Esophagus (tissue), 2 donors: Measurements from ENCODE around the gene AP3B1. TPM values are rescaled to one million over a fixed set of nuclear protein-coding genes. Genes with fewer than 3 reads are reported as not detected.

Experiments
- H3K27ac ChIP-seq, 2 donors: one replicate each; pipeline ENCODE4 v1.5.1; 2013; ENCODE audit warnings: low read depth in 2 of 2, mild to moderate bottlenecking in 2 of 2, inconsistent platforms in 1 of 2, low read length in 1 of 2, moderate library complexity in 1 of 2
- H3K27me3 ChIP-seq, 2 donors: one replicate each; pipeline ENCODE4 v1.6.1; 2013; ENCODE audit warnings: low read length in 2 of 2, control low read depth in 1 of 2, mild to moderate bottlenecking in 1 of 2; ENCODE audit not compliant: insufficient read depth in 2 of 2, control insufficient read depth in 1 of 2
- H3K36me3 ChIP-seq, 2 donors: one replicate each; pipeline ENCODE4 v1.6.1; 2013; ENCODE audit warnings: low read length in 1 of 2; ENCODE audit not compliant: control insufficient read depth in 2 of 2, insufficient read depth in 2 of 2
- H3K4me1 ChIP-seq, 2 donors: one replicate each; pipeline ENCODE4 v1.6.1; 2013; ENCODE audit warnings: low read length in 1 of 2; ENCODE audit not compliant: control insufficient read depth in 2 of 2, insufficient read depth in 2 of 2
- H3K4me3 ChIP-seq, 2 donors: one replicate each; pipeline ENCODE4 v1.5.1; 2013; ENCODE audit warnings: low read length in 2 of 2, mild to moderate bottlenecking in 2 of 2, low read depth in 1 of 2, moderate library complexity in 1 of 2
- H3K9me3 ChIP-seq, 2 donors: one replicate each; pipeline ENCODE4 v1.6.1; 2013; ENCODE audit warnings: mild to moderate bottlenecking in 2 of 2, low read depth in 1 of 2, low read length in 1 of 2, moderate library complexity in 1 of 2; ENCODE audit not compliant: control insufficient read depth in 2 of 2, insufficient read depth in 1 of 2
- WGBS, 2 donors: extraction: QIAGEN DNeasy Blood & Tissue Kit; methylation state at CpG; one replicate each; pipeline ENCODE4 v1.1.7; 2013; 5-methylcytosine and 5-hydroxymethylcytosine counted together
- polyA plus RNA-seq, 2 donors: library from polyadenylated mRNA; stranded (reverse); fragments of 200-250 nt; gene quantifications; one replicate each; pipeline ENCODE4 v1.2.3, GENCODE V29; 2013
- donor health status: healthy with polysubstance abuse.
- donor health status: Bipolar disorder and iron deficiency.

The AP3B1 gene
- polyA plus RNA-seq, 2 donors: 26.1 to 39.1 TPM

- no peaks in the 10 kb centered on the region for H3K36me3 ChIP-seq
- H3K27me3 ChIP-seq: no peaks in the 10 kb centered on the region
- H3K27ac ChIP-seq: no peak overlapping the region
- WGBS, 2 donors: 92 to 97% methylated on average over 3 of the region's 3 CpGs
- H3K4me1 ChIP-seq: no peaks in the 10 kb centered on the region
- no peaks in the 10 kb centered on the region for H3K9me3 ChIP-seq
- no peak overlapping the region for H3K4me3 ChIP-seq
Observed at GRCh38 chr5:78007233-78007632, 287.3 kb downstream of the AP3B1 start.

- Histone ChIP-seq H3K27ac (no peak overlapping the region), H3K27me3 (no peaks in the 10 kb centered on the region), H3K9me3 (no peaks in the 10 kb centered on the region), H3K36me3 (no peaks in the 10 kb centered on the region), H3K4me3 (no peak overlapping the region), H3K4me1 (no peaks in the 10 kb centered on the region)
- 97% methylated on average over 7 of the region's 7 CpGs for WGBS, 2 donors
Observed at GRCh38 chr5:78006449-78006848, 288.0 kb downstream of the AP3B1 start.

GRCh38 chr5:78005021-78005785, 289.3 kb downstream of the AP3B1 start:
- 78 to 81% methylated on average over 5 of the region's 5 CpGs for WGBS, 2 donors
- H3K27ac ChIP-seq: no peak overlapping the region
- no peaks in the 10 kb centered on the region for H3K36me3 ChIP-seq
- no peaks in the 10 kb centered on the region for H3K9me3 ChIP-seq
- H3K27me3 ChIP-seq: no peaks in the 10 kb centered on the region
- H3K4me1 ChIP-seq: no peaks in the 10 kb centered on the region
- no peak overlapping the region for H3K4me3 ChIP-seq

GRCh38 chr5:78004559-78004958, 289.9 kb downstream of the AP3B1 start:
- H3K27ac ChIP-seq: no peak overlapping the region
- H3K9me3 ChIP-seq: no peaks in the 10 kb centered on the region
- no peaks in the 10 kb centered on the region for H3K27me3 ChIP-seq
- no peaks in the 10 kb centered on the region for H3K36me3 ChIP-seq
- no peaks in the 10 kb centered on the region for H3K4me1 ChIP-seq
- no peak overlapping the region for H3K4me3 ChIP-seq
- WGBS, 2 donors: 87 to 92% methylated on average over 1 of the region's 1 CpG

- 95 to 98% methylated on average over 7 of the region's 7 CpGs for WGBS, 2 donors
- Histone ChIP-seq H3K4me3 (no peak overlapping the region), H3K9me3 (no peaks in the 10 kb centered on the region), H3K27me3 (no peaks in the 10 kb centered on the region), H3K27ac (no peak overlapping the region), H3K36me3 (no peaks in the 10 kb centered on the region), H3K4me1 (no peaks in the 10 kb centered on the region)
Observed at GRCh38 chr5:78003919-78004318, 290.6 kb downstream of the AP3B1 start.

- no peak overlapping the region for H3K4me3 ChIP-seq
- no peaks in the 10 kb centered on the region for H3K27me3 ChIP-seq
- WGBS, 2 donors: 94 to 96% methylated on average over 5 of the region's 5 CpGs
- no peaks in the 10 kb centered on the region for H3K9me3 ChIP-seq
- no peaks in the 10 kb centered on the region for H3K4me1 ChIP-seq
- H3K27ac ChIP-seq: no peak overlapping the region
- H3K36me3 ChIP-seq: no peaks in the 10 kb centered on the region
Observed at GRCh38 chr5:78003450-78003849, 291.0 kb downstream of the AP3B1 start.

- 82 to 97% methylated on average over 1 of the region's 1 CpG for WGBS, 2 donors
- no peaks in the 10 kb centered on the region for H3K4me1 ChIP-seq
Observed at GRCh38 chr5:78002690-78003089, 291.8 kb downstream of the AP3B1 start.

GRCh38 chr5:78001197-78001596, 293.3 kb downstream of the AP3B1 start:
- Histone ChIP-seq H3K27me3 (no peaks in the 10 kb centered on the region), H3K27ac (no peak overlapping the region), H3K36me3 (no peaks in the 10 kb centered on the region), H3K9me3 (no peaks in the 10 kb centered on the region), H3K4me1 (no peaks in the 10 kb centered on the region), H3K4me3 (no peak overlapping the region)
- WGBS, 2 donors: 89 to 93% methylated on average over 7 of the region's 7 CpGs

More at GRCh38 chr5:78002690-78003089, 291.8 kb downstream of the AP3B1 start:
- H3K36me3 ChIP-seq: no peaks in the 10 kb centered on the region
- no peak overlapping the region for H3K4me3 ChIP-seq
- H3K27ac ChIP-seq: no peak overlapping the region
- no peaks in the 10 kb centered on the region for H3K27me3 ChIP-seq
- H3K9me3 ChIP-seq: no peaks in the 10 kb centered on the region

GRCh38 chr5:78000191-78000590, 294.3 kb downstream of the AP3B1 start:
- H3K27me3 ChIP-seq: no peaks in the 10 kb centered on the region
- no peaks in the 10 kb centered on the region for H3K4me1 ChIP-seq
- no peaks in the 10 kb centered on the region for H3K36me3 ChIP-seq
- H3K9me3 ChIP-seq: no peaks in the 10 kb centered on the region
- H3K4me3 ChIP-seq: no peak overlapping the region
- 85 to 91% methylated on average over 6 of the region's 6 CpGs for WGBS, 2 donors
- no peak overlapping the region for H3K27ac ChIP-seq

- no peaks in the 10 kb centered on the region for H3K4me1 ChIP-seq
- H3K9me3 ChIP-seq: no peaks in the 10 kb centered on the region
- no peaks in the 10 kb centered on the region for H3K27me3 ChIP-seq
- H3K36me3 ChIP-seq: no peaks in the 10 kb centered on the region
- H3K4me3 ChIP-seq: no peak overlapping the region
- H3K27ac ChIP-seq: no peak overlapping the region
- WGBS, 2 donors: 95 to 96% methylated on average over 7 of the region's 7 CpGs
Observed at GRCh38 chr5:77999399-77999798, 295.1 kb downstream of the AP3B1 start.
